ENCODE results near the gene OPHN1.

OPHN1 gene

DNA sequence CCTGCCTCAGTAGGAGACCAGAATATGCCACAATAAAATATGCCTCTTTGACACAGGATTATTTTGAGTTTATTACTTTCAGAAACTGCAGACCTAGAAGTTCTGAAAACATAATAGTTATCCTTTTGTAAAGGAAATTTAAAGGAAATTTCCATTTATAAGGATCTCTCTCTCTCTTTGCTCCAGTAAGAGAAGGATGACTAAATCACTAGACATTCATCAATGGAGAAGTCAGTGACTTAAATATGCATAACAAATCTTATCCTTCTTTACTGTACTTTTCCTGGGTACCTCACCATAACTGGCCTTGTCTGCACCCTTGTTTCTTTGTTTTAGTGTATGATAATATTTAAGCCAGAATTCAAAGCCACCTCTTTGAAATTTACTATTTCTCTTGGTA is 28.3 kb upstream of the OPHN1 start:
- TF ChIP-seq, protein P1, sequence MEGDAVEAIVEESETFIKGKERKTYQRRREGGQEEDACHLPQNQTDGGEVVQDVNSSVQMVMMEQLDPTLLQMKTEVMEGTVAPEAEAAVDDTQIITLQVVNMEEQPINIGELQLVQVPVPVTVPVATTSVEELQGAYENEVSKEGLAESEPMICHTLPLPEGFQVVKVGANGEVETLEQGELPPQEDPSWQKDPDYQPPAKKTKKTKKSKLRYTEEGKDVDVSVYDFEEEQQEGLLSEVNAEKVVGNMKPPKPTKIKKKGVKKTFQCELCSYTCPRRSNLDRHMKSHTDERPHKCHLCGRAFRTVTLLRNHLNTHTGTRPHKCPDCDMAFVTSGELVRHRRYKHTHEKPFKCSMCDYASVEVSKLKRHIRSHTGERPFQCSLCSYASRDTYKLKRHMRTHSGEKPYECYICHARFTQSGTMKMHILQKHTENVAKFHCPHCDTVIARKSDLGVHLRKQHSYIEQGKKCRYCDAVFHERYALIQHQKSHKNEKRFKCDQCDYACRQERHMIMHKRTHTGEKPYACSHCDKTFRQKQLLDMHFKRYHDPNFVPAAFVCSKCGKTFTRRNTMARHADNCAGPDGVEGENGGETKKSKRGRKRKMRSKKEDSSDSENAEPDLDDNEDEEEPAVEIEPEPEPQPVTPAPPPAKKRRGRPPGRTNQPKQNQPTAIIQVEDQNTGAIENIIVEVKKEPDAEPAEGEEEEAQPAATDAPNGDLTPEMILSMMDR (IDR thresholded peaks at IDR 0.05; ENCODE audit: low read depth, low read length), result no peak
- H3K4me3 ChIP-seq (replicated peaks in 1 of 2; ENCODE audit: low read depth in 2 of 2, low read length in 2 of 2), result no peak overlapping the region
- no peak for DNase-seq (ENCODE audit: low read depth in 2 of 2)

DNA sequence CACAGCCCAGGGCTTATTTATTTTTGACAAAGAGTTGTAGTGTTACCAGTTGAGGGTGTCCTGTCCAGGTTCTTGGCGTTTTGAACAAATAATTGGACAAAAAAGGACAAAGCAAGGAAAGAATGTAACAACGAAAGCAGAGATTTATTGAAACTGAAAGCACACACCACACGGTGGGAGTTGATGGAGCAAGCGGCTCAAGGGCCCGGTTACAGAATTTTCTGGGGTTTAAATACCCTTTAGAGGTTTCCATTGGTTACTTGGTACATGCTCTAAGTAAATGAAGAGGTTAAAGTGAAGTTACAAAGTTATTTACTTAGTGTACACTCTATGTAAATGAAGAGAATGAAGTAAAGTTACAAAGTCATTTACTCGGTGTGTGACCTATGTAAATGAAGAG is 27.8 kb upstream of the OPHN1 start:
- DNase-seq (ENCODE audit: low read depth in 2 of 2), result no peak
- H3K4me3 ChIP-seq (replicated peaks in 1 of 2; ENCODE audit: low read depth in 2 of 2, low read length in 2 of 2), result no peak overlapping the region
- TF ChIP-seq, protein P1 (IDR thresholded peaks at IDR 0.05; ENCODE audit: low read depth, low read length), result no peak

DNA sequence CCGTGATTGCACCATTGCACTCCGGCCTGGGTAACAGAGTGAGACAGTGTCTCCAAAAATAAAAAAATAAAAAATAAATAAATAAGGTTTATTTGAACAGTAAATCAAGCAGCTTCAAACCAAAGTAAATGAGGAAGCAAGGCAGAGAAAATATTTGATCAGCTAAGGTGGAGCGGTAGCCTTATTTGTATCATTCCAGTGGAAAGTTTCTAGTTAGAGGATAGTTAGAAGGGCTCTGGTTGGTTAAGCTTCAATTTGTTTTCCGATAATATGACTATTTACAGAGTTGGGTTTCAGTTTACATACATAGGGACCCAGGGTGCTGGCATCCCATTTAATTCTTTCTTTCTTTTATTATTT is 21.8 kb upstream of the OPHN1 start:
- H3K4me3 ChIP-seq (replicated peaks in 1 of 2; ENCODE audit: low read depth in 2 of 2, low read length in 2 of 2), result no peak overlapping the region
- TF ChIP-seq, protein P1 (IDR thresholded peaks at IDR 0.05; ENCODE audit: low read depth, low read length), result no peak
- no peak for DNase-seq (ENCODE audit: low read depth in 2 of 2)

DNA sequence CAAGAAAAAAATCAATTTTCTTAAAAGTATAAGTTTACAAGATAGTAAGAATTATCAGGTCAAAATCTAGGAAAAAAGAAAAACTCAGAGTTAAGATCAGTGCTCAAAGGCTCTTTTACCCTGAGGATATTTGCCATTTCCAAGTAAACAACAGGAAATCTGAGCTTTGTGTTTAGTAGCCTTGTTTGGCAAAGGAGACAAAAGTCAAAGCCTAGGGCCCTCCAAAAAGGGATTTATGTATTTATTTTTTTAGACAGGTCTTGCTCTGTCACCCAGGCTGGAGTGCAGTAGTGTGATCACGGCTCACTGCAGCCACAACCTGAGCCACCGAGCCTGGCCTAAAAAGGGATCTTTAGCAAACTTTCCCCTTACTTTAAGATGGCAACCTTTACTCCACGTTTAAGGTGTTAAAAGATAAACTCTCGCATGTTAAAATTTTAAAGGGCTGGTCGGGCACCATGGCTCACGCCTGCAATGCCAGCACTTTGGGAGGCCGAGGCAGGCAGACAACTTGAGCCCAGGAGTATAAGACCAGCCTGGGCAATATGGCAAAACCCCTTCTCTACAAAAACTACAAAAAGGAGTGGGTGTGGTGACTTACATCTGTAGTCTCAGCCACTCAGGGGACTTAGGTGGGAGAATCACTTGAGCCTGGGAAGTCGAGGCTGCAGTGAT is 21.3 kb upstream of the OPHN1 start:
- no peak overlapping the region for H3K4me3 ChIP-seq (replicated peaks in 1 of 2; ENCODE audit: low read depth in 2 of 2, low read length in 2 of 2)
- DNase-seq (ENCODE audit: low read depth in 2 of 2), result no peak
- TF ChIP-seq, protein P1 (IDR thresholded peaks at IDR 0.05; ENCODE audit: low read depth, low read length), result no peak

DNA sequence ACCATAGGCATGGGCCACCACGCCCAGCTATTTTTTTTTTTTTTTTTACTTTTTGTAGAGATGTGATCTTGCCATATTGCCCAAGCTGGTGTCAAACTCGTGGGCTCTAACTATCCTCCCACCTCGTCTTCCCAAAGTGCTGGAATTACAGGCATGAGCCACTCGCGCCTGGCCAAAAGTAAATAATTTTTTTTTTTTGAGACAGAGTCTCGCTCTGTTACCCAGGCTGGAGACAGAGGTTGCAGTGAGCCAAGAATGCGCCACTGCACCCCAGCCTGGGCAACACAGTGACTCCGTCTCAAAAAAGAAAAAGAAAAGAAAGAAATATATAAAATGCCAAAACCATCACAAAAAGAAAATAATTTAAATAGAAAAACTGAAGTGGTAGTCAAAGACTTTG is 18.4 kb upstream of the OPHN1 start:
- DNase-seq (ENCODE audit: low read depth in 2 of 2), result no peak
- TF ChIP-seq, protein P1 (IDR thresholded peaks at IDR 0.05; ENCODE audit: low read depth, low read length), result no peak
- no peak overlapping the region for H3K4me3 ChIP-seq (replicated peaks in 1 of 2; ENCODE audit: low read depth in 2 of 2, low read length in 2 of 2)

DNA sequence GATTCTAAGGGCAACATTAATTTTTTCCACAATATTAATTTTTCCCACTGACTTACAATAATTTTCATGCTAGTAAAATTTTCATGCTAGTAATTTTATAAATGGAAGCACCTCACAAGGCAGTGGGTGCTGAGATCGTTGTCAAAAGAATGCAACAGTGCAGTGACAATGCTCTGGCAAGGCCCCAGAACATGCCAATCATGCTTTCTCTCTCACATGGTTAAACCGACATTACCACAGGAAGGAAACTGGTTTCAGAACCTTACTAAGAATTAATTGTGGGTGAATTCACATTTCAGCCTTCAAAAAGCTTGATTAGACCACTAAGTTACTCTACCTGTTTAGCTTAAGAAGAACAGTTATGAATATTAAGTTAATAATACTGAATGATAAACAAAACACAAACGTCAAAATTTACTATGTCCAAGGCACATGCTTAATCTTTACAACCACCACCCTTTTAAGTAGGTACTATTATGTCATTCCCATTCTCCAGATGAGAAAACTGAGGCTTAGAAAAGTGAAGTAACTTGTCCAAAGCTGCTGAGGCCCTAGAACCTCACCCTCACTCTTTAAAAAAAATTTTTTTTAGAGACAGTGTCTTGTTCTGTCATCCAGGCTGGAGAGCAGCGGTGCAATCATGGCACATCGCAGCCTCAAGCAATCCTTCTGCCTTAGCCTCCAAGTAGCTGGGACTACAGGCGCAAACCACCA is 10.0 kb upstream of the OPHN1 start:
- TF ChIP-seq, protein P1 (IDR thresholded peaks at IDR 0.05; ENCODE audit: low read depth, low read length), result no peak
- DNase-seq (ENCODE audit: low read depth in 2 of 2), result peak in 1 of 2 donors; percentile 40
- no peak overlapping the region for H3K4me3 ChIP-seq (replicated peaks in 1 of 2; ENCODE audit: low read depth in 2 of 2, low read length in 2 of 2)
